Measurements from ENCODE around the gene RNF213.
"Not testable (repeated sequence)": the region's sequence is repeated elsewhere in the genome, so short reads cannot be mapped to it uniquely, and the experiment has no call there.

Gene RNF213

GRCh38 chr17:80395402-80396151 is 134.9 kb downstream of the RNF213 start:
- ATAC-seq, result no peak

- peak; percentile 13 to 33 for ATAC-seq
Observed at GRCh38 chr17:80396157-80397033, 135.7 kb downstream of the RNF213 start.

GRCh38 chr17:80397034-80397387 is 136.4 kb downstream of the RNF213 start:
- ATAC-seq, result peak in 1 of 2 donors; percentile 34

- ATAC-seq, result no peak
Observed at GRCh38 chr17:80397686-80398085, 137.0 kb downstream of the RNF213 start.

GRCh38 chr17:80401086-80401485 is 140.4 kb downstream of the RNF213 start:
- not testable (repeated sequence) for ATAC-seq

- ATAC-seq, result not testable (repeated sequence)
Observed at GRCh38 chr17:80402102-80402501, 141.4 kb downstream of the RNF213 start.

GRCh38 chr17:80402959-80403358 is 142.3 kb downstream of the RNF213 start:
- ATAC-seq, result no peak

GRCh38 chr17:80406146-80406545 is 145.5 kb downstream of the RNF213 start:
- ATAC-seq, result no peak

GRCh38 chr17:80407917-80408316 is 147.3 kb downstream of the RNF213 start:
- not testable (repeated sequence) for ATAC-seq

GRCh38 chr17:80408872-80409271 is 148.2 kb downstream of the RNF213 start:
- ATAC-seq, result no peak

GRCh38 chr17:80409626-80410025 is 149.0 kb downstream of the RNF213 start:
- ATAC-seq, result no peak

- ATAC-seq, result not testable (repeated sequence)
Observed at GRCh38 chr17:80410441-80411087, 149.9 kb downstream of the RNF213 start.

- no peak for ATAC-seq
Observed at GRCh38 chr17:80413771-80414507, 153.3 kb downstream of the RNF213 start.

GRCh38 chr17:80414508-80414802 is 153.8 kb downstream of the RNF213 start:
- no peak for ATAC-seq

- ATAC-seq, result peak; percentile 93 to 95
Observed at GRCh38 chr17:80414803-80415625, 154.4 kb downstream of the RNF213 start, which contains the start of gene ENDOV. Gene ENDOV (plus strand): TSS chr17:80415167. CDS start chr17:80415195, 28 bp downstream.

- ATAC-seq, result no peak
Observed at GRCh38 chr17:80415626-80416137, 155.0 kb downstream of the RNF213 start.

- ATAC-seq, result no peak
Observed at GRCh38 chr17:80416260-80416939, 155.7 kb downstream of the RNF213 start.

GRCh38 chr17:80416940-80417293 is 156.3 kb downstream of the RNF213 start:
- ATAC-seq, result no peak

- ATAC-seq, result no peak
Observed at GRCh38 chr17:80418589-80418988, 157.9 kb downstream of the RNF213 start.

GRCh38 chr17:80419255-80419654 is 158.6 kb downstream of the RNF213 start:
- ATAC-seq, result no peak

Measured in activated CD4-positive, CD25-positive, alpha-beta regulatory T cell treated with anti-CD3 and anti-CD28 coated beads, Interleukin-2, amount 50 U/mL, for 24 hours (primary cell).